Measurements from ENCODE around the gene SHISA8.

SHISA8 gene

DNA sequence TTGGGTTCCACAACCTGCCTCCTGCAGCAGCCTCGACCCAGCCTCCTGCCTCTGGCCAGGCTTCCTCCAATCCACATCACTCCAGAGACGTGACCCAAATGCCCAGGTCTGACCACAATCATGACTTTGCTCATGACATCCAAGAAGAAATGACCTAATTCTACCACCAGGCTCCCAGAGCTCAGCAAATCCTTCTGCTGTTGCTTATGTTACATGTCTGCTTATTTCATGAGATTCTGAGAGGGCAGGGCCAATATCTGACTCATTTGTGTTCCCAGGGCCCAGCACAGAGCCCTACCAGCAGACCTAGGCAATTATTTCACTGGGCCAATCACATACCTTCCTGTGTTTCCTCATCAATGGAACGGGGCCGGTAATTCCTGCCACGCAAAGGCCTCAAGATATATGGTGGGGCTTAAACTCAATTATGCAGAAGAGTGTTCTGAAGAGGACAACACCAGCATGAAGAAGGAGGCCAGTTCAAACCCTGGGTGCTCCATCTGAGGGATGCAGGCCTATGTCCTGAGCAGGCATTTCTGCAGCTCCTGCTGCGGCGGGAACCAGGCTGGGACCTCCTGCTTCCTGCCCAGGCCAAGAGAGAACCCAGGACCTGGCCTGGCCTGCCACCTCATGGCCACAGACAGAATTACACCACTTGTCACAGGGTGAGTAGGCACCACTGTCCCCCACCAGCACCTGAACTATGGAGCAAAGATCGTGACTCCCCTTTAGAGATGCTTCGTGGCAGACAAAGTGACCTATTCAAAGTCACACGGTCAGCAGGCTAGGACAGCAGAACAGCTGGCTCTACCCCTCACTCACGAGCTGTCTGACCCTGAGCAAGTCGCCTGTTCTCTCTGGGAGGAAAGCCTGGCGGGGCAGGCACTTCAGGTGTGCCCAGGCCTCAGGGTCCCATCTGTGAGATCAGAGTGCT is 26.2 kb upstream of the SHISA8 start:
- TF ChIP-seq GATA2 (IDR thresholded peaks at IDR 0.05; ENCODE audit: low read depth, low read length) (no peak), GATA3 (IDR thresholded peaks at IDR 0.05; ENCODE audit: low read depth, low read length) (no peak)

DNA sequence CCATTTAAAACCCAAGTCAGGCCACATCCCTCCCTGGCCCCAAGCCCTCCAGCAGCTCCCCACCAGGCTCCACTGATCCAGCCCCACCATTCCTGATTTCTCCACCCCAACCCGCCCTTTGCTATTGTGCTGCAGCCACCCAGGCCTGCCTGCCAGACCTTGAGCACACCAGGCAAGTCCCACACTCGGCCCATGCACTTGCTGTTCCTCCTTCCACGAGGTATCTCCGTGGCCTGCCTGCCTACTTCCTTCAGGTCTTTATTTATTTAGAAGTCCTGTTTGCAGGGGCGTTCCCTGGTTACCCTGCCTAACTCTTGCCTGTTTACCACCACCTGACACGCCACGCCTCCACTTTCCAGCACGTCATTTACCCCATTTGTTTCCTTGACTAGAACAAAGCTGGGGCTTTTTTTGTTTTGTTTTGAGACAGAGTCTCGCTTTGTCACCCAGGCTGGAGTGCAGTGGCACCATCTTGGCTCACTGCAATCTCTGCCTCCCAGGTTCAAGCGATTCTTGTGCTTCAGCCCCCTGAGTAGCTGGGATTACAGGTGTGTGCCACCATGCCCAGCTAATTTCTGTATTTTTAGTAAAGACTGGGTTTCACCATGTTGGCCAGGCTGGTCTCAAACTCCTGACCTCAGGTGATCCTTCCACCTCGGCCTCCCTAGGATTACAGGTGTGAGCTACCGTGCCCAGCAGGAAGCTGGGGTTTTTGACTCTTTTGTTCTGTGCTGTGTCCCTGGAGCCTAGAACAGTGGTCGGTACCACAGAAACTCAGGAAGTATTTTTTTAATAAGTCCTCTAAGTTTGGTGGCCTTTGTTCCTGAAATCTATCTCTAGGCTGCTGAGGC is 25.3 kb upstream of the SHISA8 start:
- no peak for TF ChIP-seq GATA2 (IDR thresholded peaks at IDR 0.05; ENCODE audit: low read depth, low read length)
- no peak for TF ChIP-seq GATA3 (IDR thresholded peaks at IDR 0.05; ENCODE audit: low read depth, low read length)

DNA sequence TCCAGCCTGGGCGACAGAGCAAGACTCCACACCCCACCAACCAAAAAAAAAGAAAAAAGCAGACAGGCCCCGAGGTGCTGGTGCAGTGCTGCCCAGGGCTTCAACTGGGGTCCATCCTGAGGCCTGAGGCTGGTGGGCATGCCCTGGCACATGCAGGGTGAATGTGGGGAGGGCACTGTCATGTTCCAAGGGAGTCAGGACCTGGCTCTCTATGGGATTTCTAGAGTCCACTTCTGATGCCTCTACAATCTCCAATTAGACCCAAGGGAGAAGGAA is 22.0 kb upstream of the SHISA8 start:
- TF ChIP-seq GATA2 (IDR thresholded peaks at IDR 0.05; ENCODE audit: low read depth, low read length) (no peak), GATA3 (IDR thresholded peaks at IDR 0.05; ENCODE audit: low read depth, low read length) (no peak)

DNA sequence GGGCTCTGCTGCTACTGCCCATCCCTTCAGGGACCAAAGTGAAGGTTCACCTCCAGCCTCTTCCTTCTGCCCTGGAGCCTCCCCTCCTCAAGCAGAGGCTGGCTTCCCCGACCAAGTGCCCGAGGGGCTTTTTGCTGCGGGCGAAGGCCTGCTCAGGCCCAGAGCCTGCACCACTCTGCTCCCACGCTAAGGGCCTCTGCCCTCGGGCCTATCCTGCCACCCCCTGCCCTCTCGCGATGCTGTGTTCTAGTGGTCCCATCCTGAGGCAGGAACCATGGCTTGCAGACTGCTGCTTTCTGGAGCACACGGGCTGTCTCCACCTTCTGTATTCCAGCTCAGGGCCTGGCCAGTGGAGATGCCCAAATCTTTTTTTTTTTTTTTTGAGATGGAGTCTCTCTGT is 20.6 kb upstream of the SHISA8 start:
- TF ChIP-seq GATA2 (IDR thresholded peaks at IDR 0.05; ENCODE audit: low read depth, low read length) (no peak), GATA3 (IDR thresholded peaks at IDR 0.05; ENCODE audit: low read depth, low read length) (no peak)

DNA sequence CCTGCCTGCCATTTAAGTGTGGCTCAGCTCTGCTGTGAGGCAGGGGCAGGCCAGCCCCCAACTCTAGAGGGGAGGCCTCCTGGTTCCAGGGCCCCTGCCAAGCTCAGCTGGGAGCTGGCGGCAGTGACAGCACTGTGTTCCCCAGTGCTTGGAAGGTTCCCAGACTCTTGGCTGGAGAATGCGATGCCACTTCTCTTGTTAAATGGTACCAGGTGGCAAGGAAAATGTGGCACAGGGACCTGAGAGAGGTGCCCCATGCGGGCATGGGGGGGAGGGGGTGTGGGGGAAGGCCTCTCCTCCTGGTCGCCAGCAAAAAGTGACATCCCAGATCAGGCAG is 20.1 kb upstream of the SHISA8 start:
- TF ChIP-seq GATA2 (IDR thresholded peaks at IDR 0.05; ENCODE audit: low read depth, low read length) (no peak), GATA3 (IDR thresholded peaks at IDR 0.05; ENCODE audit: low read depth, low read length) (no peak)

DNA sequence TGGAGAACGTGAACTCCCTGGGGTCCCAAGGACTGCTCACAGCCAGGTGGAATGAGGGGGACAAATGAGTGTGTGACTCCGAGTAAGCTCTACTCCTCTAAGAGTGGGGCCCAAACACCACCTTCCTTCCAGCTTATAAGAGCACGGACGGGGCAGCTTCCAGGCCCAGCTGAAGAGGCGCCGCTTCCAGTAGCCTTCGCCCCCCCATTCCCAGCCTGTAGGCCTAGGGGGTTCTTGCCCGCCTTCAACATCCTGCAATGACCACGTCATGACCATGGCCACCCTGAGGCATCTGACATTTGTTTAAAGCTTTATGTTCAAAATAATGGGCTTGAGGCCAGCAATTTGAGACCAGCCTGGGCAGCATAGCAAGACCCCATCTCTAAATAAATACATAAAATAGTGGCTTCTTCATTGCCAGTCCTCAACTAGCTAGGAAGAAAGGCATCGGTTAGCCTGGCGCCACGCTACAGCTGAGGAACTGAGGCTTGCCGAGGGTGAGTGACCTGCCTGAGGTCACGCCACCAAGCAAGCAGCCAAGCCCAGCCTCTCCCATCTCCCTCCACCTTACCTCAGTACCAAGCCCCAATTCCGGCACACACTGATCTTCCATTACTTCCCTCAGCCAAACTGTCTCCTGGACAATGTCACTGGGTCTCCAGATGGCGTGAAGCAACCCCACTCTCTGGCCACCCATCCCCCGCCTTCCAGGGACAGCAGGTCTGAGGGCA is 19.6 kb upstream of the SHISA8 start:
- TF ChIP-seq GATA2 (IDR thresholded peaks at IDR 0.05; ENCODE audit: low read depth, low read length) (no peak), GATA3 (IDR thresholded peaks at IDR 0.05; ENCODE audit: low read depth, low read length) (no peak)

DNA sequence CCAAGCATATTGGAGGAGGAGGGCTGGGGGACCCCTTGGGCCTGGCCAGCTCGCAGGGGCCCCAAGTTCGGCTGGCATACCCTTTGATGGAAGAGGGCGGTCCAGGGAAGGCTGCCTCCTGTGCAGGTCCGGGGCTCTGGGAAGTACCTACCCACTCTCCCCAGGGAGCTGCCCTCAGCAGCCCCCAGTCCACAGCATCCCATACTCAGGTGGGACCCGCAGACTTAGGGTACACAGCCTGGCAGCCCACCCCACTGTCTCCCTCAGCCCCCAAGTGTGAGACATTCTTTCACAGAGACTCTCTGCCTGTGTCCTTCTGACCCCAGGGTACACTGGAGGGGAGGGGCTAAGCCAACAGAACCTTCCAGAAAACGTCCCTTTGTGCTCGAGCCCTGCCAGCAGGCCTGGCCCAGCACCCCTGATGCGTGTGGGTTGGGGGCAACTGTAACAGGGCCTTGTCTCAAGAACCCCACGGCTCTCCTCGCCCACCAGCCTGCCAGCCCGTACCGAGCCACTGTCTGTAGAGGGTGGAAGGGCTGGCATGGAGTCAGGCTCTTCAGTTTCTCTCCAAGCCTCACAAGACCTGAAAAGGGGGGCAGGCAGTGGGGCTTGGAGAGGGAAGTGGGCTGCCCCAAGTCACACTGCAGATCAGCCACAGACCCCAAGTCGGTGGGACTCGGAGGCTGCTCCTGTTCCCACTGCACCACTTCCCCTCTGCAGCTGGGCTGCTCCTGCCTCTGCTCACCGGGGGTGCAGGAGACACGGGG is 18.7 kb upstream of the SHISA8 start:
- TF ChIP-seq GATA2 (IDR thresholded peaks at IDR 0.05; ENCODE audit: low read depth, low read length) (no peak), GATA3 (IDR thresholded peaks at IDR 0.05; ENCODE audit: low read depth, low read length) (no peak)

DNA sequence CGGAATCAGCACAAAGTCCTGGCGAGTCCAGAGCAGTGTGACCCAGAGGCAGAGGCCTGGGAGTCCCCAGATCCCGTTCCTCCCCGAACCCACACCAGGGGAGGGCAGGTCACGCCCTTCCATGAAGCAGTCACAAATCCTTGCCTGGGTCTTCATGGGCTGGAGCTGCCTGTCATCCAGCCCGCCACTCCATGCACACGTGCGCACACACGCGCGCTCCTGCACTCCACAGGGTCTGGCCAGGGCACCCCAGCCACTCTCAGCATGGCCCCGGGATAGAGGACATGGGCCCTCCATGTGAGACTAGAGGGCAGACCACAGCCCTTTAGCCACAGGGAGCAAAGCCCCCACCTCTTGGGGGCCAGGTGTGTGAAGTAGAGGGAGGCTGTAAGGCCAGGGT is 17.5 kb upstream of the SHISA8 start:
- TF ChIP-seq GATA2 (IDR thresholded peaks at IDR 0.05; ENCODE audit: low read depth, low read length), result no peak

DNA sequence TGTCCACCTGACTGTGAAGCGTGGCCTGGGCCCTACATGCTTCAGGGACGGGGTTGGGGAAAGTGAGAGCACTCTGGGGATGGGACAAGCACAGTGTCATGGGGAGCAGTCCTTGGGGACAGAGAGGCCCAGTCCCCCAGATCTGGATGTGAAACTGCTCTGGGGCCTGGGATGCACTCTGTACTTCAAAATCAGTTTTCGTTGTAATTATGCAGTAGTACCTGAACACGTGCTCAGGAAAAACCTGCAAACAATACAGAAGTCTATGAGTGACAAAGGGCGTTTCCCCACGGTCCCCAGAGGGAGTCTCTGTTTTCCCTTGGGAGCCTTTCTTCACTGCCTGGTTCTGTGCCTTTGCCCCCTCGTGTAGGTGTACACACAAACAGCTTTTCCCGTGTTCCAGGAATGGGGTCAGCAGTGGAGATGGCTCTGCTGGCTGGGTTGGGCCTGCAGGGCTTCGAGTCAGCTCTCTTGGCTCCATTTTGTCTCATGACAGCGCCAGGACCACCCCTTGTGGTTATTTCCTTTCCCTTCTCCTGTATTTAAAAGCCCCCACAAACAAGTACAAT is 16.9 kb upstream of the SHISA8 start:
- TF ChIP-seq GATA3 (IDR thresholded peaks at IDR 0.05; ENCODE audit: low read depth, low read length), result no peak
- no peak for TF ChIP-seq GATA2 (IDR thresholded peaks at IDR 0.05; ENCODE audit: low read depth, low read length)

DNA sequence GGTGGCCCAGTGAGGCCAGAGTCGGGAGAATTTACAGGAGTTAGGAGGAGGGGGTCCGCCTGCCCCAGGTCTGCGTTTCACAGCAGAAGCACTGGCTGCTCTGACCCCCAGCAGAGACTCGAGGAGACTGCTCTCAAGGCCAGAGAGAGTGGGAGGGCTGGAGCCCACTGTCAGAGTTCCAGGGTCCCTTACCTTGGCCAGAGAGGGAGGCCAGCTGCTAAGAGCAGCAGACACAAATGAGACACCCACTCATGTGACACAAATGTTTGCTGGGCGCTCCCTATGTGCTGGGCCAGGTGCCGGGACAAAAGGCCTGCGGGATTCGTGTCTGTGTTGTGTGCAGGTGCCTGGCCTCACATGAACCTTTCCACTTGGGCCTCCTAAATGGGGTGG is 14.5 kb upstream of the SHISA8 start:
- no peak for TF ChIP-seq GATA3 (IDR thresholded peaks at IDR 0.05; ENCODE audit: low read depth, low read length)
- no peak for TF ChIP-seq GATA2 (IDR thresholded peaks at IDR 0.05; ENCODE audit: low read depth, low read length)

DNA sequence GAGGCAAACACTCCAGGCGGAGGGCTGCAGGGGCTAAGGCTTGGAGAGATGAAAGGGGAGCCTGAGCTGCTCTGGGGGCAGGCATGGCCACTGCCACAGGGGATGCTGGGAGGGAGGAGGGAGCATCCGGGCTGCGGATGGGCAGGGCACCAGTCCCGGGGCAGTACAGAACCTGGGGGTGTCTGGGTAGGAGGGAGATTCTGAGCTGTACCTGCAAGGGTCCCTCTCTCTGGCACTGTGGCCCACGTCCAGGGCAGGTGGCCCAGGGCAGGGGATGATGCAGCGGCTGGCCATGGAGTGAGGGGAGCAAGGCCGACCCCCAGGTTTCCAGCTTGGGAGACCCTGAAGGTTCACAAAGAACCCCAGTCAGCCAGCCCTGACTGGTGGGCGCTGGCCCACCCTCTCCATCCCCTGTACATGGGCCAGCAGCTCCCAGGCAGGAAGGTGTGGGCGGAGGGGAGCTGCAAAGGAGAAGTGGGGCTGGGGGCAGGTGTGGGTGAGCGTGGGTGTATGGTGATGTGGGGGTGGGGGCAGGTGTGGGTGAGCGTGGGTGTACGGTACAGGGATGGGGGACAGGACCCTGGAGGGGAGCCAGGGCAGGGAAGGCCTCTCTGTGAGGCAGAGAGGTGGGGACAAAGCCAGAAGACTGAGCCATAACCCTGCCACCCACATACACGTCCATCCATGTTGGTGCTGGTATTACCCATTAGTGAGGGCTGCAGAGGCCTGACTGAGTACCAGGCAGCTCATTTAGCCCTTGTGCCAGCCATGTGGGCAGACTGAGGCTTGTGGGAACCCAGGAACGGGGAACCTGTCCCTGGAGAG is 13.9 kb upstream of the SHISA8 start:
- TF ChIP-seq GATA2 (IDR thresholded peaks at IDR 0.05; ENCODE audit: low read depth, low read length), result no peak
- TF ChIP-seq GATA3 (IDR thresholded peaks at IDR 0.05; ENCODE audit: low read depth, low read length), result no peak

DNA sequence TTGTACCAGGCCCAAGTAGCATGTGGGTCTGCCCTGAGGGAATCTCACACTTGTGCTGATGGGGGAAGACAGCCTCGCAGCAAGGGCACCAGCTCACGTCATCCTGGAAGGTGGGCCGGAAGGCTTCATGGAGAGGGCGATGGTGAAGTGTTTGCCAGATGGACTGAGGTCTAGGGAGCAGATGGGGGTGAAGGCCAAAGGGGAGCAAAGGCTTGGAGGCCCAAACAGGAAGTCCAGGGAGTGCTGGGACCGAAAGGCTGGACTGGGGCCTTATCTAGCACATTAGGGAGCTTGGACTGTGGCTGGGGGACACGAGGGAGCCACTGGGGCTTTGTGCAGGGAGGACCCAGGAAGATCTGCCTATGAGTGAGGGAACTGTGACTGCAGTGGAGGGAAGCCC is 12.9 kb upstream of the SHISA8 start:
- TF ChIP-seq GATA2 (IDR thresholded peaks at IDR 0.05; ENCODE audit: low read depth, low read length) (no peak), GATA3 (IDR thresholded peaks at IDR 0.05; ENCODE audit: low read depth, low read length) (no peak)
